ENCODE data around the gene LYPD4. TPM values are rescaled to one million over a fixed set of nuclear protein-coding genes. Genes with fewer than 3 reads are reported as not detected.

Gene LYPD4
- total RNA-seq, 2 experiments from 2014 or later, result not detected

DNA sequence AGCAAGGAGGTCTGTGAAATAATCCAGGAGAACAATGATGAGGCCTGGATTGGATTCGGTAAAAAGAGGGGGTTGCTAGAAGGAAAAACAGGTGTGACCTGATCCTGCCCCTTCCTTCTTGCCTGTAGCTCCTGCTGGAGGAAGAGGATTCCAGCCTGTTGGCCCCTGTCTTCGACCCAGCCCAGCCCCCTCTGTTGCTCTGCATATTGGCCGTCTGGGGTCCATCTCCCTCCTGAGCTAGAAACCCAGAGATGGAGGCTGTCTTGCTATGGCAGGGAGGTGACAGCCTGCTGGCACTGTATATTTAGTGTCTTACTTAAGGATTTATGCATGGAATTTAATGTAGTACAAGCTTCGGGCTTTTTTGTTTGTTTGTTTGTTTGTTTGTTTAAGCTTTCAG is 7.0 kb upstream of the LYPD4 start:
- Histone ChIP-seq H3K4me3 (ENCODE audit: low read depth, low read length, poor library complexity, severe bottlenecking) (no peak overlapping the region), H3K36me3 (ENCODE audit: insufficient read depth, low read length) (no peaks in the 10 kb centered on the region), H3K4me2 (ENCODE audit: low read length) (no peak overlapping the region), H3K4me1 (ENCODE audit: insufficient read depth, low read length, poor library complexity, severe bottlenecking) (no peaks in the 10 kb centered on the region), H3K9me3 (ENCODE audit: low read length) (no peaks in the 10 kb centered on the region), H3K79me2 (ENCODE audit: insufficient read depth, low read depth, low read length) (no peaks in the 10 kb centered on the region), H2AFZ (ENCODE audit: low read length) (no peak overlapping the region), H3K27ac (ENCODE audit: low read depth, low read length, poor library complexity, severe bottlenecking) (no peak overlapping the region), H3K9me2 (ENCODE audit: insufficient read depth, low read length) (no peaks in the 10 kb centered on the region), H4K20me1 (ENCODE audit: insufficient read depth, low read length) (no peaks in the 10 kb centered on the region)
- intact Hi-C loops (cut with micrococcal nuclease; ENCODE audit: unreplicated experiment), result no loop called here
- DNase-seq (ENCODE audit: low spot score), result no peak
- TF ChIP-seq, protein P1, sequence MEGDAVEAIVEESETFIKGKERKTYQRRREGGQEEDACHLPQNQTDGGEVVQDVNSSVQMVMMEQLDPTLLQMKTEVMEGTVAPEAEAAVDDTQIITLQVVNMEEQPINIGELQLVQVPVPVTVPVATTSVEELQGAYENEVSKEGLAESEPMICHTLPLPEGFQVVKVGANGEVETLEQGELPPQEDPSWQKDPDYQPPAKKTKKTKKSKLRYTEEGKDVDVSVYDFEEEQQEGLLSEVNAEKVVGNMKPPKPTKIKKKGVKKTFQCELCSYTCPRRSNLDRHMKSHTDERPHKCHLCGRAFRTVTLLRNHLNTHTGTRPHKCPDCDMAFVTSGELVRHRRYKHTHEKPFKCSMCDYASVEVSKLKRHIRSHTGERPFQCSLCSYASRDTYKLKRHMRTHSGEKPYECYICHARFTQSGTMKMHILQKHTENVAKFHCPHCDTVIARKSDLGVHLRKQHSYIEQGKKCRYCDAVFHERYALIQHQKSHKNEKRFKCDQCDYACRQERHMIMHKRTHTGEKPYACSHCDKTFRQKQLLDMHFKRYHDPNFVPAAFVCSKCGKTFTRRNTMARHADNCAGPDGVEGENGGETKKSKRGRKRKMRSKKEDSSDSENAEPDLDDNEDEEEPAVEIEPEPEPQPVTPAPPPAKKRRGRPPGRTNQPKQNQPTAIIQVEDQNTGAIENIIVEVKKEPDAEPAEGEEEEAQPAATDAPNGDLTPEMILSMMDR (conservative IDR thresholded peaks at IDR 0.05; ENCODE audit: low read length), result no peak
- no peak for TF ChIP-seq EZH2phosphoT487 (IDR thresholded peaks at IDR 0.05; ENCODE audit: borderline replicate concordance, low read depth, low read length)
- CTCF ChIA-PET (ENCODE audit: unreplicated experiment), result no interaction called here
- POLR2A ChIA-PET, result no interaction called here
- BruUV-seq (replicated peaks), result no TSS peak

DNA sequence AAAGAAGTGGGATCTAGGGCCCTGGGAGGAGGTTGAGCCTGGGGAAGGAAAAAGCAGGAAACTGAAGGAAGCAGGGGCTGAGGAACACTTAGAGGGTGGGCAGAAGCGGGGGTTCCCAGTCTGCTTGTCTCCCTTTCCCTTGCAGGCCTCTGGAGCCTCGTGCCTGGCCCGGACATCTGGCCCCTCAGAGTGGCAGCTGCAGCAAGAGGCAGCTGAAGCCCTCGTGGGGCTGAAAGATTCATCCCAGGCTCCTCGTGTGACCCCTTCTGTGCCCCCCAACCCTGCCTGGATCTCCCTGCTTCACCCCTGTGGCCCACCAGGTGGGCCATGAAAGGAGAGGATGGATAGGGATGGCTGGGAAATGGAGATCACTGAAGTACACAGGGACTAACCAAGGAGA is 5.9 kb upstream of the LYPD4 start:
- no TSS peak for BruUV-seq (replicated peaks)
- POLR2A ChIA-PET, result interaction anchor here (1.3 kb wide), 1 partner anchor 9 kb away, joined by 3 read pairs; no protein-coding TSS in a partner anchor

DNA sequence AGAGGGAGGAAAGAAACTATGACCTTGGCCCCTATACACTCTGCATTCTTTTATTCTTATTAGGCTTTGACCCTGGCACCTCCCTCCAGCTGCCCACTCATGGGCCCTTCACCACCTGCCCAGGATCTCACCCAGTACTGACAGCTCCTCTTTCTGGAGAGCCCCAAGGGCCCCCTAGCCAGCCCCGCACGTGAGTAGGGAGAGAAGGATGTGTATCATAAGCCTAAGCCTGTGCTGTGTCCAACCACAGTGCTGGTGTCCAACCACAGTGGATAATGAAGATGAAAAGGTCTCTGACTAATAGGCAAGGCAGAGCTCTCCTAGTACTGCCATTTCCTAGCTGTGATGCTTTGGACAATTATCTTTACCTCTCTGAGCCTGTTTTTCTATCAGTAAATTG is 4.6 kb upstream of the LYPD4 start:
- ChIA-PET POLR2A (interaction anchor here (1.3 kb wide), 1 partner anchor 10 kb away, joined by 3 read pairs; no protein-coding TSS in a partner anchor), CTCF (ENCODE audit: unreplicated experiment) (no interaction called here)
- Histone ChIP-seq H3K9me3 (ENCODE audit: low read length) (no peaks in the 10 kb centered on the region), H3K4me1 (ENCODE audit: insufficient read depth, low read length, poor library complexity, severe bottlenecking) (no peaks in the 10 kb centered on the region), H3K79me2 (ENCODE audit: insufficient read depth, low read depth, low read length) (no peaks in the 10 kb centered on the region), H3K9me2 (ENCODE audit: insufficient read depth, low read length) (no peaks in the 10 kb centered on the region), H3K36me3 (ENCODE audit: insufficient read depth, low read length) (no peaks in the 10 kb centered on the region), H3K4me3 (ENCODE audit: low read depth, low read length, poor library complexity, severe bottlenecking) (no peak overlapping the region), H3K4me2 (ENCODE audit: low read length) (no peak overlapping the region), H3K27ac (ENCODE audit: low read depth, low read length, poor library complexity, severe bottlenecking) (no peak overlapping the region), H4K20me1 (ENCODE audit: insufficient read depth, low read length) (no peaks in the 10 kb centered on the region), H2AFZ (ENCODE audit: low read length) (no peak overlapping the region)
- TF ChIP-seq EZH2phosphoT487 (IDR thresholded peaks at IDR 0.05; ENCODE audit: borderline replicate concordance, low read depth, low read length), result no peak
- TF ChIP-seq, protein P1 (conservative IDR thresholded peaks at IDR 0.05; ENCODE audit: low read length), result no peak
- no TSS peak for BruUV-seq (replicated peaks)
- intact Hi-C loops (cut with micrococcal nuclease; ENCODE audit: unreplicated experiment), result no loop called here
- no peak for DNase-seq (ENCODE audit: low spot score)

More for the DNA sequence above, 5.9 kb upstream of the LYPD4 start:
- H3K9me2 ChIP-seq (ENCODE audit: insufficient read depth, low read length), result no peaks in the 10 kb centered on the region
- H2AFZ ChIP-seq (ENCODE audit: low read length), result no peak overlapping the region
- no peaks in the 10 kb centered on the region for H3K79me2 ChIP-seq (ENCODE audit: insufficient read depth, low read depth, low read length)
- H3K4me3 ChIP-seq (ENCODE audit: low read depth, low read length, poor library complexity, severe bottlenecking), result no peak overlapping the region
- no peaks in the 10 kb centered on the region for H3K4me1 ChIP-seq (ENCODE audit: insufficient read depth, low read length, poor library complexity, severe bottlenecking)
- no peak for DNase-seq (ENCODE audit: low spot score)
- no peak overlapping the region for H3K27ac ChIP-seq (ENCODE audit: low read depth, low read length, poor library complexity, severe bottlenecking)
- CTCF ChIA-PET (ENCODE audit: unreplicated experiment), result no interaction called here
- intact Hi-C loops (cut with micrococcal nuclease; ENCODE audit: unreplicated experiment), result no loop called here
- no peaks in the 10 kb centered on the region for H3K36me3 ChIP-seq (ENCODE audit: insufficient read depth, low read length)
- no peak for TF ChIP-seq EZH2phosphoT487 (IDR thresholded peaks at IDR 0.05; ENCODE audit: borderline replicate concordance, low read depth, low read length)
- TF ChIP-seq, protein P1 (conservative IDR thresholded peaks at IDR 0.05; ENCODE audit: low read length), result no peak
- no peak overlapping the region for H3K4me2 ChIP-seq (ENCODE audit: low read length)
- no peaks in the 10 kb centered on the region for H3K9me3 ChIP-seq (ENCODE audit: low read length)
- H4K20me1 ChIP-seq (ENCODE audit: insufficient read depth, low read length), result no peaks in the 10 kb centered on the region

Data from OCI-LY7 (cell line).